H1 (cell line): Measurements from ENCODE around the gene NSD2. TPM values are rescaled to one million over a fixed set of nuclear protein-coding genes. Genes with fewer than 3 reads are reported as not detected.

ENCODE experiments used
- CTCF ChIA-PET: fragments of 300-600 bp; sonication (Branson Sonifier 250); formaldehyde crosslinking; loops from one replicate; lab custom pipeline; 2021; ENCODE audit not compliant: partially characterized antibody; lab: Charles Lee
- POLR2A ChIA-PET: fragments of 300-600 bp; sonication (Branson Sonifier 250); formaldehyde crosslinking; loops from one replicate; lab custom pipeline; 2021; ENCODE audit warnings: inconsistent platforms; ENCODE audit not compliant: partially characterized antibody; lab: Charles Lee
- DNase-seq, 2 experiments: peaks; one replicate each; pipeline versions ENCODE4 v3.0.0 to v3.0.0-alpha.2; 2010 to 2022; ENCODE audit warnings: low spot score in 2 of 2, low read depth in 1 of 2, mixed read lengths in 1 of 2
- FAIRE-seq: peaks from 2 replicates; lab custom pipeline; 2011; peaks lifted over from hg19 to GRCh38; lab: Jason Lieb, UNC
- H2AFZ ChIP-seq: 2 replicates; pipeline ENCODE4 v1.8.1; 2012; ENCODE audit warnings: low read length, inconsistent platforms
- H2AK5ac ChIP-seq: 2 replicates; pipeline ENCODE4 v1.6.1; 2013; ENCODE audit warnings: low read depth, low read length
- H2BK120ac ChIP-seq: replicated peaks from 2 replicates; pipeline ENCODE3; 2013; ENCODE audit warnings: low read depth, low read length, inconsistent platforms
- H2BK12ac ChIP-seq: 2 replicates; pipeline ENCODE4 v1.6.1; 2013; ENCODE audit warnings: low read depth, low read length
- H2BK15ac ChIP-seq: 2 replicates; pipeline ENCODE4 v1.6.1; 2013; ENCODE audit warnings: low read length
- H2BK20ac ChIP-seq: 2 replicates; pipeline ENCODE4 v1.6.1; 2013; ENCODE audit warnings: low read length
- H2BK5ac ChIP-seq: 2 replicates; pipeline ENCODE4 v1.6.1; 2013; ENCODE audit warnings: low read depth, low read length
- H3K14ac ChIP-seq: 2 replicates; pipeline ENCODE4 v1.6.1; 2013; ENCODE audit warnings: inconsistent platforms; ENCODE audit not compliant: insufficient read length
- H3K18ac ChIP-seq: 2 replicates; pipeline ENCODE4 v1.6.1; 2013; ENCODE audit warnings: low read length; ENCODE audit errors: extremely low read depth
- H3K23ac ChIP-seq: 2 replicates; pipeline ENCODE4 v1.6.1; 2013; ENCODE audit warnings: inconsistent platforms; ENCODE audit not compliant: insufficient read length
- H3K23me2 ChIP-seq: 2 replicates; pipeline ENCODE4 v1.6.1; 2013; ENCODE audit warnings: low read depth, low read length
- H3K27ac ChIP-seq: 2 replicates; pipeline ENCODE4 v1.6.1; 2011; ENCODE audit warnings: low read depth, low read length, inconsistent platforms
- H3K27me3 ChIP-seq, 4 experiments: replicated peaks in 1 of 4; 1 replicate in 1 of 4; 2 replicates in 3 of 4; pipeline versions ENCODE4 v1.6.1 to v1.8.1; 2011 to 2013; ENCODE audit warnings: low read length in 3 of 4, mild to moderate bottlenecking in 3 of 4, inconsistent platforms in 2 of 4, mixed read lengths in 2 of 4, moderate library complexity in 1 of 4; ENCODE audit not compliant: control insufficient read depth in 3 of 4, insufficient read depth in 3 of 4; ENCODE audit errors: extremely low read depth in 1 of 4
- H3K36me3 ChIP-seq, 4 experiments: 2 replicates each; pipeline versions ENCODE4 v1.6.1 to v1.8.1; 2011 to 2013; ENCODE audit warnings: mild to moderate bottlenecking in 4 of 4, low read length in 3 of 4, moderate library complexity in 2 of 4, control low read depth in 1 of 4, inconsistent platforms in 1 of 4; ENCODE audit not compliant: insufficient read depth in 4 of 4, control insufficient read depth in 2 of 4
- H3K4ac ChIP-seq: replicated peaks from 2 replicates; pipeline ENCODE3; 2013; ENCODE audit warnings: low read length, low read depth, mixed read lengths, inconsistent platforms; ENCODE audit not compliant: insufficient read length
- H3K4me1 ChIP-seq, 4 experiments: replicated peaks in 1 of 4; 1 replicate in 1 of 4; 2 replicates in 3 of 4; pipeline versions ENCODE4 v1.6.1 to v1.8.1; 2011 to 2013; ENCODE audit warnings: low read length in 3 of 4, inconsistent platforms in 2 of 4, mixed read lengths in 1 of 4; ENCODE audit not compliant: insufficient read depth in 4 of 4, control insufficient read depth in 3 of 4
- H3K4me2 ChIP-seq, 2 experiments: 2 replicates each; pipeline versions ENCODE4 v1.6.1 to v1.8.1; 2011 to 2013; ENCODE audit warnings: low read depth in 2 of 2, low read length in 2 of 2, control low read depth in 1 of 2, inconsistent platforms in 1 of 2, mild to moderate bottlenecking in 1 of 2; ENCODE audit not compliant: insufficient read depth in 1 of 2
- H3K4me3 ChIP-seq, 4 experiments: fragments of 200-600, 300-600 bp in 1 of 4; sonication (generic), shearing (Covaris generic), sonication (Bioruptor Twin) in 1 of 4; 2 replicates each; pipeline versions ENCODE4 v1.5.1 to v1.8.1; 2011 to 2016; ENCODE audit warnings: low read length in 4 of 4, low read depth in 3 of 4, control low read depth in 2 of 4, inconsistent platforms in 2 of 4, mild to moderate bottlenecking in 2 of 4, mixed read lengths in 1 of 4, moderate library complexity in 1 of 4; ENCODE audit not compliant: insufficient read depth in 2 of 4; ENCODE audit errors: extremely low read depth in 1 of 4
- H3K56ac ChIP-seq: replicated peaks from 2 replicates; pipeline ENCODE3; 2013; ENCODE audit warnings: low read depth, mild to moderate bottlenecking, mixed read lengths, low read length, inconsistent platforms; ENCODE audit not compliant: insufficient read length
- H3K79me1 ChIP-seq: 2 replicates; pipeline ENCODE4 v1.6.1; 2013; ENCODE audit warnings: low read depth, low read length, control low read depth
- H3K79me2 ChIP-seq, 2 experiments: 2 replicates each; pipeline versions ENCODE4 v1.6.1 to v1.8.1; 2012 to 2013; ENCODE audit warnings: low read length in 2 of 2, mild to moderate bottlenecking in 2 of 2, inconsistent platforms in 1 of 2; ENCODE audit not compliant: insufficient read depth in 2 of 2, control insufficient read depth in 1 of 2
- H3K9ac ChIP-seq, 4 experiments: replicated peaks in 1 of 4; 1 replicate in 1 of 4; 2 replicates in 3 of 4; pipeline versions ENCODE4 v1.6.1 to v1.8.1; 2011 to 2013; ENCODE audit warnings: low read depth in 3 of 4, low read length in 3 of 4, control low read depth in 2 of 4, mild to moderate bottlenecking in 2 of 4, moderate library complexity in 2 of 4, inconsistent platforms in 1 of 4; ENCODE audit errors: extremely low read depth in 1 of 4
- H3K9me3 ChIP-seq, 2 experiments: 2 replicates each; pipeline versions ENCODE4 v1.6.1 to v1.8.1; 2012 to 2013; ENCODE audit warnings: mild to moderate bottlenecking in 2 of 2, moderate library complexity in 2 of 2, control low read depth in 1 of 2, inconsistent platforms in 1 of 2, low read depth in 1 of 2, low read length in 1 of 2, mixed read lengths in 1 of 2; ENCODE audit not compliant: insufficient read depth in 2 of 2
- H4K20me1 ChIP-seq, 2 experiments: replicated peaks in 1 of 2; 2 replicates each; pipeline versions ENCODE3 to v1.8.1; 2011 to 2013; ENCODE audit warnings: inconsistent platforms in 2 of 2, low read length in 2 of 2, mild to moderate bottlenecking in 1 of 2; ENCODE audit not compliant: insufficient read depth in 2 of 2, control insufficient read depth in 1 of 2
- H4K5ac ChIP-seq: 2 replicates; pipeline ENCODE4 v1.6.1; 2013; ENCODE audit warnings: low read length, low read depth, mixed read lengths, inconsistent platforms; ENCODE audit not compliant: insufficient read length
- H4K8ac ChIP-seq: 2 replicates; pipeline ENCODE4 v1.8.0; 2013; ENCODE audit warnings: mild to moderate bottlenecking, moderate library complexity, low read length, inconsistent platforms; ENCODE audit not compliant: insufficient read depth; ENCODE audit errors: extremely low read depth
- H4K91ac ChIP-seq: replicated peaks from 2 replicates; pipeline ENCODE3; 2013; ENCODE audit warnings: low read length, mixed read lengths, inconsistent platforms; ENCODE audit not compliant: insufficient read length
- CEBPB ChIP-seq: IDR thresholded peaks from 2 replicates; pipeline ENCODE4 v1.6.1; 2012; ENCODE audit warnings: low read depth, low read length
- EZH2 ChIP-seq: fragments of 200-600 bp; sonication (generic); IDR thresholded peaks from 2 replicates; pipeline ENCODE4 v1.7.1; 2012; ENCODE audit warnings: low read depth, mild to moderate bottlenecking, moderate library complexity, low read length, inconsistent platforms; ENCODE audit not compliant: severe bottlenecking
- HDAC2 ChIP-seq, 2 experiments: fragments of 300-600 bp in 1 of 2; sonication (generic) in 1 of 2; IDR thresholded peaks; 2 replicates each; pipeline ENCODE4 v1.6.1; 2011 to 2012; ENCODE audit warnings: low read depth in 2 of 2, low read length in 2 of 2, mild to moderate bottlenecking in 2 of 2, moderate library complexity in 2 of 2, borderline replicate concordance in 1 of 2, inconsistent platforms in 1 of 2
- JUND ChIP-seq: IDR thresholded peaks from 2 replicates; pipeline ENCODE4 v1.6.1; 2011; ENCODE audit warnings: mild to moderate bottlenecking, improper control_type of control experiment, low read length
- KDM5A ChIP-seq: fragments of 200-600 bp; IDR thresholded peaks from 2 replicates; pipeline ENCODE4 v1.7.1; 2012; ENCODE audit warnings: mild to moderate bottlenecking, low read length, inconsistent platforms, mixed read lengths
- POLR2AphosphoS5 ChIP-seq: IDR thresholded peaks from 2 replicates; pipeline ENCODE4 v1.6.1; 2011; ENCODE audit warnings: low read depth, low read length
- RBBP5 ChIP-seq: IDR thresholded peaks from 2 replicates; pipeline ENCODE4 v1.7.1; 2012; ENCODE audit warnings: low read depth, mild to moderate bottlenecking, inconsistent platforms, low read length, moderate library complexity, borderline replicate concordance
- SIX5 ChIP-seq: IDR thresholded peaks from 2 replicates; pipeline ENCODE4 v1.6.1; 2011; ENCODE audit warnings: mild to moderate bottlenecking, low read depth, low read length
- TEAD4 ChIP-seq: IDR thresholded peaks from 2 replicates; pipeline ENCODE4 v1.6.1; 2012; ENCODE audit warnings: low read depth, low read length, inconsistent platforms, mixed read lengths
- ZNF274 ChIP-seq: IDR thresholded peaks from 2 replicates; pipeline ENCODE4 v1.7.0; 2012; ENCODE audit warnings: low read length, borderline replicate concordance; ENCODE audit errors: extremely low read depth
- WGBS, 2 experiments: shearing (Covaris generic) in 1 of 2; methylation state at CpG; one replicate each; pipeline versions ENCODE4 v1.1.6 to v1.1.7; 2013 to 2015; ENCODE audit warnings: low lambda C conversion rate in 2 of 2, mixed read lengths in 2 of 2, inconsistent platforms in 1 of 2, low coverage in 1 of 2, missing lambda C conversion rate in 1 of 2; ENCODE audit not compliant: insufficient replicate concordance in 2 of 2, insufficient coverage in 1 of 2, insufficient read length in 1 of 2; ENCODE audit errors: extremely low coverage in 1 of 2, missing lambda C conversion rate in 1 of 2; 5-methylcytosine and 5-hydroxymethylcytosine counted together
- polyA plus RNA-seq, 7 experiments: library from polyadenylated mRNA; depleted of rRNA in 3 of 7; stranded (reverse) in 5 of 7; unstranded in 2 of 7; fragments of >200 nt in 5 of 7; fragments of 200-250 nt in 2 of 7; gene quantifications; 1 replicate in 5 of 7; 2 replicates in 1 of 7; 4 replicates in 1 of 7; pipeline versions ENCODE4 v1.2.1 to v1.2.3, GENCODE V29; 2011 to 2013; ENCODE audit warnings: missing spikeins in 2 of 7, mixed read lengths in 2 of 7
- total RNA-seq: library from RNA; stranded (reverse); fragmentation: NEBNext Ultra II Directional; extraction: Animal tissue kit (Norgen Biotek cat#: 25700); gene quantifications from 2 replicates; pipeline ENCODE4 v1.2.1, GENCODE V29; 2021
- TF ChIP-seq, protein P1 (sequence below): IDR thresholded peaks from 2 replicates; pipeline ENCODE4 v1.6.1; 2012; ENCODE audit warnings: inconsistent platforms

Gene NSD2
- total and polyA plus RNA-seq, 2 of the 8 experiments (the other 6 are each of a cell fraction or from before 2014, with no cell fraction given), result 26.7 to 129 TPM

DNA sequence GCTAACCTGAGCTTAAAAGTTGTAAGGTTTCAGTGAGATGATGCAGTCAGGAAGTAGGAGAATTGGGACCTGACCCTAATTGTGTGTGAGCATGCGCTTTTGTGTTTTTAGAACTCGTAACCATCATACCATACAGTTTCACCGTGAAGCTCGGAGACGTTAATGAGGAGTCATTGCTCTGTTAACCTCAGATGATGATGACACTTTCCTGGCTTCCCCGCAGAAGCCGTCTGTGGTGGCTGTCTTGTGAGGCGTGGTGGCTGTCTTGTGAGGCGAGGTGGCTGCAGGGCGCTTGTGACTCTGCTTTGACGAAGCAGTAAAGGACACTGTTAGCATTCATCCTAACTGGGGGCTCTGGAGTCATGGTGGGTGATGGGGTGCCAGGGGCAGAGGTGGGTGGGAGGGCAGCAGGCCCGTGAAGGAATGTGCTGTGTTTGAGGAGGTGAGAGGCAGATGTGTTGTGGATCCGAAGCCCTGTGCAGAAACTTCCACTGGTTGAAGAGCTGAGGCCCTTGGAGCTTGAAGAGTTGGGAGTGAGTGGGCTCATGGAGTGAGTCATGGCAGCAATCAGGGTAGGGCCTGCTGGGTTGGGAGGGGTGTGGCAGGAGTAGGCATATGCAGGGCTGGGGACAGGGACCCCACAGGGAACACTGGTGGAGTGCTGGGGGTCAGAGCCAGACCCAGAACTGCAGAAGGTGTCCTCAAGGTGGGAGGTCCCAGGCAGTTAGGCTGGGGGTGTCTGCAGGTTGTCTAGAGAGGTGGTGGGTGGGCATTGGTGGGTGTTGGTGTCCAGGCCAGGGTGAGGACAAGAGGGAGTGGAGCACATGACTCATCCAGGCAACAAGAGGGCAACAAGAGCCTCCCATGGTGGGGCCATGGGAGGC lies 57.4 kb downstream of the NSD2 start:
- CTCF ChIA-PET, result interaction anchor here (0.6 to 1.9 kb wide), 8 partner anchors 8 to 180 kb away, joined by 3 to 5 read pairs (median 3); no protein-coding TSS in a partner anchor

More for the DNA sequence above, 57.4 kb downstream of the NSD2 start:
- H3K23me2 ChIP-seq, result no peaks in the 10 kb centered on the region
- no peaks in the 10 kb centered on the region; a peak in 1 of 4 replicates for H3K79me2 ChIP-seq
- TF ChIP-seq HDAC2 (IDR thresholded peaks at IDR 0.05; ENCODE audit: borderline replicate concordance in 1 of 2, low read depth in 2 of 2, low read length in 2 of 2), result no peak
- TF ChIP-seq KDM5A, result no peak
- TF ChIP-seq ZNF274, result no peak
- TF ChIP-seq CEBPB, result no peak
- TF ChIP-seq JUND, result no peak
- no peak for TF ChIP-seq EZH2
- no peak for TF ChIP-seq SIX5
- TF ChIP-seq POLR2AphosphoS5, result no peak
- TF ChIP-seq, protein P1, sequence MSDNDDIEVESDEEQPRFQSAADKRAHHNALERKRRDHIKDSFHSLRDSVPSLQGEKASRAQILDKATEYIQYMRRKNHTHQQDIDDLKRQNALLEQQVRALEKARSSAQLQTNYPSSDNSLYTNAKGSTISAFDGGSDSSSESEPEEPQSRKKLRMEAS, result no peak
- no peak for TF ChIP-seq RBBP5
- no peak for TF ChIP-seq TEAD4
- FAIRE-seq (no peak), DNase-seq (no peak)
- H2BK20ac ChIP-seq, result no peak overlapping the region
- H3K27ac ChIP-seq, result no peak overlapping the region
- no peak overlapping the region for H3K4me3 ChIP-seq
- H2AK5ac ChIP-seq, result no peak overlapping the region
- H3K23ac ChIP-seq, result no peak overlapping the region
- no peak overlapping the region for H3K9ac ChIP-seq
- H3K9me3 ChIP-seq, result no peaks in the 10 kb centered on the region
- H3K4me2 ChIP-seq, result no peak overlapping the region
- H3K18ac ChIP-seq, result no peak overlapping the region
- H4K8ac ChIP-seq, result no peak overlapping the region
- H3K14ac ChIP-seq, result no peak overlapping the region
- H3K36me3 ChIP-seq, result peaks cover 4 to 20% (median 12%) of the 10 kb centered on the region in 4 experiments; a peak in 5 of 8 replicates
- no peak overlapping the region for H2BK12ac ChIP-seq
- no peak overlapping the region for H4K5ac ChIP-seq
- H2BK120ac ChIP-seq, result no peak overlapping the region
- peaks cover 7% of the 10 kb centered on the region for H3K79me1 ChIP-seq
- peaks cover 0 to 10% of the 10 kb centered on the region in 2 experiments for H4K20me1 ChIP-seq
- H3K27me3 ChIP-seq, result no peaks in the 10 kb centered on the region
- POLR2A ChIA-PET, result interaction anchor here (0.6 kb wide), 1 partner anchor 8 kb away, joined by 3 read pairs; no protein-coding TSS in a partner anchor
- H3K4ac ChIP-seq, result no peak overlapping the region
- no peak overlapping the region for H2AFZ ChIP-seq
- no peak overlapping the region for H2BK5ac ChIP-seq
- no peak overlapping the region for H4K91ac ChIP-seq
- no peaks in the 10 kb centered on the region for H3K4me1 ChIP-seq
- whole genome bisulfite sequencing, 2 experiments, result 95% methylated on average over 13 of the region's 13 CpGs; no CpG with 5 or more reads in 1 of the 2 experiments
- no peak overlapping the region for H3K56ac ChIP-seq
- no peak overlapping the region for H2BK15ac ChIP-seq
